HepG2 (cell line): ENCODE measurements around the gene RRAD. TPM values are rescaled to one million over a fixed set of nuclear protein-coding genes. Genes with fewer than 3 reads are reported as not detected.
A peak's percentile ranks its signal among the peaks of the same experiment; 100 is the strongest.

Experiments used
- GATA4 ChIP-seq: sonication (generic); IDR thresholded peaks from 2 replicates; pipeline ENCODE4 v1.6.1; 2016; ENCODE audit warnings: antibody characterized with exemption, low read depth, borderline replicate concordance
- GATAD2A ChIP-seq: IDR thresholded peaks from 2 replicates; pipeline ENCODE4 v1.6.1; 2016
- MAFG ChIP-seq: sonication (generic); formaldehyde crosslinking; IDR thresholded peaks from 2 replicates; pipeline ENCODE4 v1.5.1; 2020; ENCODE audit warnings: mild to moderate bottlenecking, missing genetic modification reagents
- MBNL3 ChIP-seq: fragments of 250-450 bp; sonication (Bioruptor Pico); conservative IDR thresholded peaks from 2 replicates; pipeline ENCODE4 v1.8.0; 2022; ENCODE audit warnings: mild to moderate bottlenecking, inconsistent platforms
- MEIS1 ChIP-seq: sonication (generic); formaldehyde crosslinking; IDR thresholded peaks from 2 replicates; pipeline ENCODE4 v1.9.0; 2021; ENCODE audit warnings: mild to moderate bottlenecking, missing genetic modification reagents, moderate library complexity, borderline replicate concordance
- NFE2 ChIP-seq: sonication (generic); formaldehyde crosslinking; IDR thresholded peaks from 2 replicates; pipeline ENCODE4 v1.4.0; 2020; ENCODE audit warnings: missing genetic modification reagents
- POLR2G ChIP-seq: fragments of 200-400 bp; formaldehyde crosslinking; IDR thresholded peaks from 2 replicates; pipeline ENCODE4 v1.6.1; 2018; ENCODE audit warnings: mild to moderate bottlenecking, low read depth, low read length, moderate library complexity
- PRMT3 ChIP-seq: sonication (generic); formaldehyde crosslinking; IDR thresholded peaks from 2 replicates; pipeline ENCODE4 v1.8.1; 2022; ENCODE audit warnings: low read depth, mild to moderate bottlenecking, moderate library complexity, missing genetic modification reagents, borderline replicate concordance
- RAD21 ChIP-seq: fragments of 450-650 bp; formaldehyde crosslinking; IDR thresholded peaks from 2 replicates; pipeline ENCODE4 v1.5.0; 2020; ENCODE audit warnings: mild to moderate bottlenecking
- SOX13 ChIP-seq, 3 experiments: fragments of 450-650 bp in 1 of 3; sonication (generic) in 1 of 3; formaldehyde crosslinking in 1 of 3; IDR thresholded peaks in 2 of 3; conservative IDR thresholded peaks in 1 of 3; 2 replicates each; pipeline versions ENCODE4 v1.5.0 to v1.6.1; 2016 to 2020; ENCODE audit warnings: antibody characterized with exemption in 1 of 3, mild to moderate bottlenecking in 1 of 3, missing compliant biosample characterization in 1 of 3, missing genetic modification reagents in 1 of 3, moderate library complexity in 1 of 3
- SUZ12 ChIP-seq: fragments of 150-350 bp; IDR thresholded peaks from 2 replicates; pipeline ENCODE4 v1.6.1; 2014; ENCODE audit warnings: low read depth, low read length
- TBP ChIP-seq: sonication (generic); formaldehyde crosslinking; IDR thresholded peaks from 2 replicates; pipeline ENCODE4 v1.5.0; 2020; ENCODE audit warnings: missing genetic modification reagents
- YEATS4 ChIP-seq: sonication (generic); formaldehyde crosslinking; IDR thresholded peaks from 2 replicates; pipeline ENCODE4 v1.4.0; 2020; ENCODE audit warnings: missing genetic modification reagents, borderline replicate concordance
- ZFP82 ChIP-seq: sonication (generic); formaldehyde crosslinking; IDR thresholded peaks from 2 replicates; pipeline ENCODE4 v1.5.1; 2020; ENCODE audit warnings: mild to moderate bottlenecking, missing genetic modification reagents, borderline replicate concordance
- ZNF274 ChIP-seq: sonication (generic); formaldehyde crosslinking; IDR thresholded peaks from 2 replicates; pipeline ENCODE4 v1.5.1; 2020; ENCODE audit warnings: mild to moderate bottlenecking, missing genetic modification reagents
- ZNF331 ChIP-seq: sonication (generic); formaldehyde crosslinking; IDR thresholded peaks from 2 replicates; pipeline ENCODE4 v1.4.0; 2020; ENCODE audit warnings: missing genetic modification reagents
- ZNF382 ChIP-seq: sonication (generic); formaldehyde crosslinking; IDR thresholded peaks from 2 replicates; pipeline ENCODE4 v1.5.0; 2020; ENCODE audit warnings: missing genetic modification reagents, mild to moderate bottlenecking, borderline replicate concordance
- ZNF737 ChIP-seq: sonication (generic); formaldehyde crosslinking; IDR thresholded peaks from 2 replicates; pipeline ENCODE4 v1.5.0; 2020; ENCODE audit warnings: missing genetic modification reagents, mild to moderate bottlenecking, borderline replicate concordance
- ZSCAN20 ChIP-seq: sonication (generic); formaldehyde crosslinking; IDR thresholded peaks from 2 replicates; pipeline ENCODE4 v1.4.0; 2020; ENCODE audit warnings: missing genetic modification reagents, mild to moderate bottlenecking, borderline replicate concordance
- polyA plus RNA-seq, 8 experiments: library from polyadenylated mRNA; depleted of rRNA in 3 of 8; stranded (reverse) in 7 of 8; unstranded in 1 of 8; fragments of >200 nt; fragmentation: Illumina TruSeq in 4 of 8; extraction: Trizol in 4 of 8; gene quantifications; 2 replicates each; pipeline versions ENCODE4 v1.2.1 to v1.2.3, GENCODE V29; 2011 to 2016; ENCODE audit warnings: low read depth in 4 of 8, missing spikeins in 1 of 8, mixed read lengths in 1 of 8; ENCODE audit not compliant: insufficient read depth in 1 of 8
- total RNA-seq, 5 experiments: library from RNA; depleted of rRNA; stranded (reverse); fragments of >200 nt; fragmentation: Illumina TruSeq; extraction: Trizol; gene quantifications; 2 replicates each; pipeline ENCODE4 v1.2.3, GENCODE V29; 2016; ENCODE audit warnings: low read depth in 1 of 5
- TF ChIP-seq, protein P1 (sequence below), 2 experiments: sonication (generic) in 1 of 2; formaldehyde crosslinking in 1 of 2; IDR thresholded peaks; 2 replicates each; pipeline versions ENCODE4 v1.5.1 to v1.6.1; 2011 to 2020; ENCODE audit warnings: borderline replicate concordance in 1 of 2, low read depth in 1 of 2, low read length in 1 of 2, mild to moderate bottlenecking in 1 of 2, missing genetic modification reagents in 1 of 2, moderate library complexity in 1 of 2
- TF ChIP-seq, protein P2 (sequence below): sonication (generic); formaldehyde crosslinking; IDR thresholded peaks from 2 replicates; pipeline ENCODE4 v1.5.1; 2020; ENCODE audit warnings: missing genetic modification reagents, mild to moderate bottlenecking, borderline replicate concordance
- TF ChIP-seq, protein P3 (sequence below): sonication (generic); formaldehyde crosslinking; IDR thresholded peaks from 2 replicates; pipeline ENCODE4 v1.4.0; 2020; ENCODE audit warnings: missing genetic modification reagents

Gene RRAD
- total and polyA plus RNA-seq, 2 of the 13 experiments (the other 11 are each of a cell fraction or from before 2014, with no cell fraction given), result 0.80 to 1.1 TPM

DNA sequence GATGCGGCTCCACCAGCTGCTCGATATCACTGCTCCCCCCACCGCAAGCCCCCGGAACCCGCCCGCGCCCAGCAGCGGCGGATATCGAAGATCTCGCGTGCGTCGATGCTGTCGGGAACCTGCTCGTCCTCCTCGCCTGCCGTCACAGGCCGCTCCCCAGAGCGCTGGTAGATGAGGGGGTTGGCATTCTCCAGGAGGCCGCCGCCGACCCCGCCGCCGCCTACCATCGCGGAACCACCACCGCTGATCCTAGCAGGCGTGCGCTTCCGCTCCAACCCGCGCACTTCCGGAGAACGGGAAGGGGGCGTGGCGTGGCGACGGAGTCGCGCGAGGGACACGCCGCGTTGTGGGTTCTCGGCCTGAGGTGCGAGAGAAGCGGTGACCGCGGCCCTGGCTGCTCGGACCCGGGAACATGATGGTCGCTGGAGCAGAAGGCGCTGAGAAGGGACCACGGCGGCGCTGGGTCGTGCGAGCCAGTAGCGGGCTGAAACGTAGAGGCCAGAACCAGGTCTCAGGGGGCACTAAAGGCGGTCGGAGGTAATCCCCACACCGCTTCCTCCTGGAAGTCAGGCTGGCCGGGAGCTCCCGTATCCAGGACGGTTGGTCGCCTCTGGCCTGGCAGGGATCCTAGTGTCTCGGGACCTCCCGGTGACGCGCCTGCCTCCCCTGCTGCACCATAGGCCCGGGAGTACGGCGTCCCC is 9.0 kb upstream of the RRAD start, which contains the start of gene CIAO2B (continued):
- TF ChIP-seq RAD21 (CRISPR knock-in tag), result 0 out of 2 replicates have a peak, but pooled peaks have one; percentile 31
- TF ChIP-seq SOX13 (IDR thresholded peaks at IDR 0.05), result no peak
- peak in 1 of 2 experiments; percentile 52; a peak in 1 of 4 replicates for TF ChIP-seq SOX13 (CRISPR knock-in tag; conservative IDR thresholded peaks at IDR 0.05 in 1 of 2, IDR thresholded peaks at IDR 0.05 in 1 of 2)
- no peak; the same call in 1 of the 2 replicates for TF ChIP-seq MEIS1 (CRISPR knock-in tag)
- TF ChIP-seq TBP, result no peak
- no peak for TF ChIP-seq ZNF737 (CRISPR knock-in tag)
- TF ChIP-seq YEATS4 (CRISPR knock-in tag), result peak; percentile 98
- TF ChIP-seq ZNF274 (CRISPR knock-in tag), result peak; percentile 77; the same call in 1 of the 2 replicates
- TF ChIP-seq ZFP82 (CRISPR knock-in tag), result 0 out of 2 replicates have a peak, but pooled peaks have one; percentile 49
- TF ChIP-seq ZNF331 (CRISPR knock-in tag), result peak; percentile 92
- TF ChIP-seq POLR2G, result peak; percentile 97
- TF ChIP-seq SUZ12, result no peak
- no peak for TF ChIP-seq MBNL3 (CRISPR knock-in tag)
- TF ChIP-seq NFE2 (CRISPR knock-in tag), result no peak
- TF ChIP-seq ZNF382, result no peak
- TF ChIP-seq, protein P1, sequence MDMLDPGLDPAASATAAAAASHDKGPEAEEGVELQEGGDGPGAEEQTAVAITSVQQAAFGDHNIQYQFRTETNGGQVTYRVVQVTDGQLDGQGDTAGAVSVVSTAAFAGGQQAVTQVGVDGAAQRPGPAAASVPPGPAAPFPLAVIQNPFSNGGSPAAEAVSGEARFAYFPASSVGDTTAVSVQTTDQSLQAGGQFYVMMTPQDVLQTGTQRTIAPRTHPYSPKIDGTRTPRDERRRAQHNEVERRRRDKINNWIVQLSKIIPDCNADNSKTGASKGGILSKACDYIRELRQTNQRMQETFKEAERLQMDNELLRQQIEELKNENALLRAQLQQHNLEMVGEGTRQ (IDR thresholded peaks at IDR 0.05; ENCODE audit: low read depth, low read length), result no peak
- TF ChIP-seq, protein P1 (CRISPR knock-in tag; IDR thresholded peaks at IDR 0.05; ENCODE audit: borderline replicate concordance), result no peak
- TF ChIP-seq GATAD2A, result peak; percentile 84
- TF ChIP-seq, protein P2, sequence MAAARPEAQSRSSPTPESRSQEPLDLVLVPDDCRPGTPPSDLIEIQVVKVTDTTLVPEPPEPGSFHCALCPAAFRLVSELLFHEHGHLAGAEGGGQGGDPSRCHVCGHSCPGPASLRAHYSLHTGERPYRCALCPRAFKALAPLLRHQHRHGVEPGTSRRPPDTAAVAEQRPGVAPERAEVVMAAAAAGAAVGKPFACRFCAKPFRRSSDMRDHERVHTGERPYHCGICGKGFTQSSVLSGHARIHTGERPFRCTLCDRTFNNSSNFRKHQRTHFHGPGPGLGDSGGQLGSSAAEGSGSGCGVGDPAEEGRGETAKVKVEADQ (CRISPR knock-in tag), result no peak; the same call in 1 of the 2 replicates
- no peak for TF ChIP-seq MAFG (CRISPR knock-in tag)
- peak; percentile 24; the same call in 1 of the 2 replicates for TF ChIP-seq PRMT3 (CRISPR knock-in tag)
- TF ChIP-seq, protein P3, sequence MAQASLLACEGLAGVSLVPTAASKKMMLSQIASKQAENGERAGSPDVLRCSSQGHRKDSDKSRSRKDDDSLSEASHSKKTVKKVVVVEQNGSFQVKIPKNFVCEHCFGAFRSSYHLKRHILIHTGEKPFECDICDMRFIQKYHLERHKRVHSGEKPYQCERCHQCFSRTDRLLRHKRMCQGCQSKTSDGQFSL (CRISPR knock-in tag), result peak; percentile 94
- peak; percentile 72; the same call in 1 of the 2 replicates for TF ChIP-seq ZSCAN20 (CRISPR knock-in tag)
- TF ChIP-seq GATA4, result peak; percentile 46; the same call in 1 of the 2 replicates
